Erythroblast (primary cell): ENCODE results near the gene KSR1.
A peak's percentile ranks its signal among the peaks of the same experiment; 100 is the strongest.
"Not testable (repeated sequence)": the region's sequence is repeated elsewhere in the genome, so short reads cannot be mapped to it uniquely, and the experiment has no call there.

ENCODE experiments used
- DNase-seq, 2 experiments: peaks; one replicate each; lab custom pipeline; 2025; lab: John Stamatoyannopoulos, UW
- GATA1 ChIP-seq: IDR thresholded peaks from 2 replicates; pipeline ENCODE4 v1.6.1; 2011; ENCODE audit warnings: low read depth, mild to moderate bottlenecking, control low read depth, low read length, moderate library complexity
- POLR2A ChIP-seq: IDR thresholded peaks from 2 replicates; pipeline ENCODE4 v1.6.1; 2011; ENCODE audit warnings: mild to moderate bottlenecking, low read length

Gene KSR1

DNA sequence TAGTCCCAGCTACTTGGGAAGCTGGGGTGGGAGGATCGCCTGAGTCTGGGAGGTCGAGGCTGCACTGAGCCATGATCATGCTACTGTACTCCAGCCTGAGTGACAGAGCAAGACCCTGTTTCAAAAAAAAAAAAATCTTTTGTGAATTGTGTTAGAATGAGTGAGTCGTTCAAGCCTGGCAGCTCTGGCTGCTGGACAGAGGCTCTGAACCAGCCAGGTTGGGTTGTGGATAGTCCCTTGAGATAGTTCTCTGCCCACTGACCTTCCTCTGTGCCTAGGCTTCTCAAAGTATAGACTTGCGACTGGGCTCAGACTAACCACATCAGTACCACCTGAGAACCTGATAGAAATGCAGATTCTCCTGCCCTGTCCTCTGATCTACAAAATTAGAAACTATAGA, 2.2 kb upstream of the KSR1 start:
- DNase-seq, result no peak
- no peak for TF ChIP-seq POLR2A
- no peak for TF ChIP-seq GATA1

- TF ChIP-seq POLR2A, result no peak
- TF ChIP-seq GATA1, result no peak
- peak; percentile 38 to 42 for DNase-seq
These were observed 873 bp upstream of the KSR1 start for GRCh38 chr17:27455236-27455913.

DNA sequence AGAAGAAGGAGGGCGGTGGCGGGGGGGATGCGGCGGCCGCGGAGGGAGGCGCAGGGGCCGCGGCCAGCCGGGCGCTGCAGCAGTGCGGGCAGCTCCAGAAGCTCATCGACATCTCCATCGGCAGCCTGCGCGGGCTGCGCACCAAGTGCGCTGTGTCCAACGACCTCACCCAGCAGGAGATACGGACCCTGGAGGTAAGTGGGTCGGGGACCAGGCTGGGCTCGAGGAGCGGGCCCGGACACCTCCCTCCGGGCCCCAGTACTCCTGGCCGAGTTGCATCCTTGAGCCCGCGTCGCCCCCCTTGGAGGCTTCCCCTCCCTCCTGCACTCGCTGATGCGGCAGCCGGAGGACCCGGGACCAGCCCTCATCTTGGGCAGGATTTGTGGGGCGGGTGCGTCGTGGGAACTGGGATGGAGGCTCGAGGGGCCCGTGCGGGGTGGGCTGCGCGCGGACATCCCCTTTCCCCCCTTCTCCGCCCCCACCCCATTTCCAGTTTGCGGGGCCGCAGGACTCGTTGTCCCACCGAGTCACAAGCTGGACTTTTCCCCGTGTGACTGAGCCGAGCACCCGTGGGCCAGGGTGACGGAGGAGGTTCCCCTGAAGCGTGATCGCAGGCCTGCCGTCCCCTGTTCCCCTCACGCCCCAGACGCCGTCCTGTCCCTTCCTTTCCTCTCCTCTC, 572 bp downstream of the KSR1 start:
- TF ChIP-seq GATA1 (no peak), POLR2A (no peak)
- DNase-seq, result peak; percentile 65 to 75

GRCh38 chr17:27457360-27457715, 1.1 kb downstream of the KSR1 start:
- TF ChIP-seq GATA1, result no peak
- no peak for TF ChIP-seq POLR2A
- DNase-seq, result no peak

GRCh38 chr17:27457731-27458523, 1.7 kb downstream of the KSR1 start:
- peak; percentile 68 to 71 for DNase-seq
- TF ChIP-seq GATA1 (no peak), POLR2A (peak; percentile 43)

GRCh38 chr17:27458524-27458908, 2.3 kb downstream of the KSR1 start:
- TF ChIP-seq GATA1 (no peak), POLR2A (no peak)
- DNase-seq, result no peak

DNA sequence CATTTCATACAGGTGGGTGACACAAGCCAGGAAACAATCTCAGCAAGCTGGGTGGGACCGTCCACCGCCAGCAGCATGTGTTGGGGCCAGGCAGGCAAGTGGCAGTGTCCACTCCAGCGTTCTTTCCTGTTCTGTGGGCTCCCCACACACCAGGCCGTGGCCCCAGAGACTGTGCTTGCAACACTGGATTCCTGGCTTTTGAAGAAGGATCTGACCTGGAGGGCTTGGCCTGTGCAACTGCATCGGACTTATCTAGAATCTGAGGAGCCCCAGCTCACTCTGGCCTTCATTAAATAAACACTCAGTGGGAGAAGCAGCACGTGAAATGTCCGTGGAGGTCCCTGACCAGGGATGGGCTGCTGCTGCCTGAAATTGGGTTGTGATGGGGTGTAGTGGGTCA, 3.2 kb downstream of the KSR1 start:
- no peak for TF ChIP-seq POLR2A
- no peak for TF ChIP-seq GATA1
- DNase-seq, result no peak

DNA sequence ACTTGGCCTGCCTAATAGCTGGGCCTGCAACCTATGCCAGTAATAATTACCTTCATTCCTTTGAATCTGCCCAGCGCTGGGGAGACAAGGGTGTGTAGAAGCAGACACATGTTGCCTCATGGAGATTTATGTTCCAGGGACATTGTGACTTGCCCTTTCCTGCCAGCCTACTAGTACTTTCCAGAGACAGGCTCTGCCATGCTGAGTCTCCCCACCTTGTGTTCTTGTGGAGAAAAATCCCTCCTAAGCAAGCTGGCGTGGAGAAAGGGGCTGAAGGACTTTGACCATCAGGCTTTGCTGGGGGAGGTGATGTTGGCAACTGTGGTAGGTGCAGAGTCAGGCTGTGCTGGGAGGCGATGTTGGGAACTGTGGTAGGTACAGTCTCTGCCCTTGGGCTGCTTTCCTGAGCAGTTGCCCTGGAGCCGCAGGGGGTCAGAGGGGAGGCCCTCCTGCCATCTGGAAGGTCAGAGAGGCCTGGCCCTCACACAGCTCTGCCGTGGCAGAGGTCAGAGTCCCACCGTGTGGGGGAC, 4.0 kb downstream of the KSR1 start:
- TF ChIP-seq POLR2A (no peak), GATA1 (no peak)
- no peak for DNase-seq

GRCh38 chr17:27461192-27461859, 5.1 kb downstream of the KSR1 start:
- peak; percentile 71 for TF ChIP-seq GATA1
- TF ChIP-seq POLR2A, result no peak
- DNase-seq, result peak; percentile 67 to 75

GRCh38 chr17:27462149-27462548, 5.9 kb downstream of the KSR1 start:
- DNase-seq, result no peak
- TF ChIP-seq POLR2A (no peak), GATA1 (no peak)

- no peak for DNase-seq
- TF ChIP-seq POLR2A (no peak), GATA1 (no peak)
These were observed 6.5 kb downstream of the KSR1 start for GRCh38 chr17:27462714-27463113.

DNA sequence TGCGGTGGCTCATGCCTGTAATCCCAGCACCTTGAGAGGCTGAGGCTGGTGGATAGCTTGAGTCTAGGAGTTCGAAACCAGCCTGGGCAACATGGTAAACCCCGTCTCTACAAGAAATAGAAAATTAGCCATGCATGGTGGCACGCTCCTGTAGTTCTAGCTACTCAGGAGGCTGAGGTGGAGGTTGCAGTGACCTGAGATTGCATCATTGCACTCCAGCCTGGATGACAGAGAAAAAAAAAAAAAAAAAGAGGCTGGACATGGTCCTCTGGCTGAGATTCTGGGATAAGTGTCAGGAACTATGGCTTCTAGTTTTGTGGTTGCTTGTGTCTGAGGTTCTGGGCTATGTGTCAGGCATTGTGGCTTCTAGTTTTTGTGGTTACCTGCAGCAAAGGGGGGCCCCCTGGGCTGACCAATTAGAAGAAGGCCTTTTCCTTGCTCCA, 7.0 kb downstream of the KSR1 start:
- DNase-seq, result peak in 1 of 2 experiments; percentile 43
- TF ChIP-seq POLR2A (no peak), GATA1 (no peak)

- not testable (repeated sequence) for DNase-seq
These were observed 7.8 kb downstream of the KSR1 start for GRCh38 chr17:27464019-27464418.

DNA sequence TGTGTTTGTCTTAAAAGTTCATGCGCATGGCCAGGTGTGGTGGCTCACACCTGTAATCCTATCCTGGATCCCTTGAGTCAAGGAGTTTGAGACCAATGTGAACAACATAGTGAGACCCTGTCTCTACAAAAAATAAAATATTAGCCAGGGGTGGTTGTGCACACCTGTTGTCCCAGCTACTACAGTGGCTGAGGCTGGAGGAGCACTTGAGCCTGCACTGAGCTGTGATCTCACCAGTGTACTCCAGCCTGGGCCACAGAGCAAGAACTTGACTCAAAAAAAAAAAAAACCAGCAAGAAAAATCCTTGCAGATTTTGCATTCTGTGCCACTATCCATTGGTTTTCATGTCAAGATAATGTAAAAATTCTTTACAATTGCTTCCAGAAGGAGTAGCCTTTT, 8.2 kb downstream of the KSR1 start:
- TF ChIP-seq GATA1, result no peak
- no peak for TF ChIP-seq POLR2A

DNA sequence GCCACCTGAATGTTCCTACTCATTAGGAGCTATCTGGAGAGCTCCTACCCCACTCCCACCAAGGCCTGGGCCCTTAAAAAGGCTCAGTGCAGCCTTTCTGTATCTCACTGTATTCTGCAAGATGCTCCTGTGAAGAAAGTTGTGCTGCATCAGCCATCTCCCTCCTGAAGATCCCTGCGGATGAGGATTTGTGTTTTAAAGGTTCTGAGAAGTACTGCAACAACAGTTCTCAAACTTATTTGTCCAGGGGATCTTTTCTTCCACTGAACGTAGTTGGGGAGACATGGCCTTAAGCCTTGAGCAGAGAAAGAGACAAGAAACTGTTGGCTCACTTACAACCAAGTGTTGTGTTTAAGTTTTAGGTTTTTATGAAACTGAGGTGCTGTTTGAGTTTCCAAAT, 9.6 kb downstream of the KSR1 start:
- not testable (repeated sequence) for DNase-seq

More for the DNA sequence above, 8.2 kb downstream of the KSR1 start:
- DNase-seq, result no peak
